GM21526 (cell line): ENCODE results near the gene USP13.
"Not testable (repeated sequence)": the region's sequence is repeated elsewhere in the genome, so short reads cannot be mapped to it uniquely, and the experiment has no call there.

Experiments used
- ATAC-seq: cut with Tn5 transposase; IDR thresholded peaks from one replicate; pipeline ENCODE4 v1.9.1; 2021; ENCODE audit warnings: moderate library complexity; ENCODE audit not compliant: unreplicated experiment, low FRiP score

USP13 gene

DNA sequence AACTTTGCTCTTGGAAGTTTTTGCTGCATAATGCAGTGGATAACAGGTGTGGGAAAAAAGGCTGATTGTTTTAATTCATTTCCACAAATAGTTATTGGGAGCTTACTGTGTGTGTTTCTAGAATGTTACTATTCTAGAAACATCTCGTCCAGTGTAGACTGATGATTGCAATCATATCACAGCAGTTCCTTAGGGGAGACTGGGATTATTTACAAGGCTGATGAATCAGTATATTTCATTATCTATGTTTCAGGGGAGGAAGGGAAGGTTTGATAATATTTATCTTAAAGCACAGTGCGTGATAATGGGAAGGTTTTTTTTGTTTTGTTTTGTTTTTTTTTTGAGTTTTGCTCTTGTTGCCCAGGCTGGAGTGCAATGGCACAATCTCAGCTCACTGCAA is 2.4 kb downstream of the USP13 start:
- ATAC-seq: no peak

DNA sequence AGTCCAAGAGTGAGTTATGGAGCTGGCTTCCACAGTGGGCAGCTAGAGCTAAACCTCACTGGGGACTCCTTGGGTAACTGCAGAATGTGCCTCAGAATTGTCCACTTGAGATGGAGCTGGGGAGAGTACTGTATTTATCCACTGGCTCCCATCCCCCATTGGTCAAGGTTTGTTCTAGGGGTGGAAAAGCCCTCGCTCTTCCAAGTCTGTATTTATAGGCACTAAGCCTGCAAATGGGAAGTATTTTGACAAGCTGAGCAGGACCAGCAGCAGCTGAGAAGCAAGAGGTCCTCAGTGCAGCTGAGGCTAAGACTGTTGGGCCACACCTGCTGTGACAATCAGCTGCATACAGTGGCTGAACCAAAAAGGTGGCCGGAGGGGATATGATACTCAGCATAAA is 5.8 kb downstream of the USP13 start:
- no peak for ATAC-seq

DNA sequence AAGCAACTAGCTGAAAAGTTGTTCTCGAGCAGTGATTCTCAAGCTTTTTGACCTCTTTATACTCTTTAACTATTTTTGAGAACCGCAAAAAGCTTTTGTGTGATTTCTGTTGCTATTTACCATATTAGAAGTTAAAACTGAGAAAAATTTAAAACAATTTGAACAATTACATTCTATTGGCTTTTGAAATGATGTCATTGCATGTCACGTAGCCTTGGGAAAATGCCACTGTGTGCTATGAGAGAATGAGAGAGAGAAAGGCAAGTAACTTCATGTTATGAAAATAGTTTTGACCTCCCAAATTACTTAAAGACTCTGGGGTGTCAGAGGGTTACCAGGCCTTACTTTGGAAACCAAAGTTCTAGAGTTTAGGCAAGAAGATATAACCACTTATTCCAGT is 8.0 kb downstream of the USP13 start:
- ATAC-seq: no peak

DNA sequence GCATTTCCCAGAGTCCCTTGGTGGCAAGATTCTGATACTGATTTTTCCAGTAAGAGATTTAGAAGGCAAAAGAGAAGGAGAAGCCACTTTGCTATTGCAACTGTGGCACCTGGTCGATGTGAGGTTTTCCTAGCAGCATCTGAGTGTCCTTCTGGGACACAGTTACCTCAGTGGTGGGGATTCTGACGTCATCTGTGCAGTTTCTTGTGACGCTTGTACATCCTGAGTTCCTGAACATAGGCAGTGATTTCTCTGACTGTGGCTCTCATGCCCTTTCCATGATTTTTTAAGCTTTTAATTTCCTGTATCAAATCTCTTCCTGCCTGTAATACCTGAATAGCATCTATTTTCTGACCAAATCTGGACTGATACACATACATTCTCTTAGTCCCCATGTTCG is 8.9 kb downstream of the USP13 start:
- ATAC-seq: no peak

DNA sequence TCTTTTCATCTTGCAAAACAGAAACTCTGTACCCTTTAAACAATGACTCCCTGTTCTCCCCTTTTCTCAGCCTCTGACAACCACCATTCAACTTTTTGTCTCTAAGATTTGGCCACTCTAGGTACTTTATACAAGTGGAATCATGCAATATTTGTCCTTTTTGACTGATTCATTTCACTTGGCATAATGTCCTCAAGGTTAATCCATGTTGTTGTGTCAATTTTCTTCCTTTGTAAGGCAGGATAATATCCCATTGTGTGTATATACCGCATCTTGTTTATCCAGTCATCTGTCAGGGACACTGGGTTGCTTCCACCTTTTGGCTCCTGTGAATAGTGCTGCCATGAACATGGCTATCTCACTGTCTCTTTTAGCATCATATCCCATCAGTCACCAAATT is 10.3 kb downstream of the USP13 start:
- no peak for ATAC-seq

DNA sequence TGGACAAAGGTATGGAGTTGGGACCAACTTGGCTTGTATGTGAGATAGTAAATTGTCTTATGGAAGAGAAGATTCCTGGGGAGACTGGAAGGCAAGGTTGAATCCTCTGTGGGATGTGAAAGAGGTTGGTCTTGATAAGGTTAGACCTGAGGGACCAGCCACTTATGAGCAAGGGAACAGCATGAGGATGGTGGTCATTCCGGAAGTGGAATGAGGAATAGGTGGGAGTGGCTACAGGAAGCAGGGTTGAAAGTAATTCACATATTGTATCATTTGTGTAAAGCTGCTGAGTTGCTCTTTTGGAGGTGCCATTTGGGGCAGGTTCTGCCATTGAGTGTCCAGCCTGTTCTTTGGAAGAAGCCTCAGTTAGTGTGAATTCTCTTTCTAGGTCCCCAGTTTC is 13.2 kb downstream of the USP13 start:
- no peak for ATAC-seq

DNA sequence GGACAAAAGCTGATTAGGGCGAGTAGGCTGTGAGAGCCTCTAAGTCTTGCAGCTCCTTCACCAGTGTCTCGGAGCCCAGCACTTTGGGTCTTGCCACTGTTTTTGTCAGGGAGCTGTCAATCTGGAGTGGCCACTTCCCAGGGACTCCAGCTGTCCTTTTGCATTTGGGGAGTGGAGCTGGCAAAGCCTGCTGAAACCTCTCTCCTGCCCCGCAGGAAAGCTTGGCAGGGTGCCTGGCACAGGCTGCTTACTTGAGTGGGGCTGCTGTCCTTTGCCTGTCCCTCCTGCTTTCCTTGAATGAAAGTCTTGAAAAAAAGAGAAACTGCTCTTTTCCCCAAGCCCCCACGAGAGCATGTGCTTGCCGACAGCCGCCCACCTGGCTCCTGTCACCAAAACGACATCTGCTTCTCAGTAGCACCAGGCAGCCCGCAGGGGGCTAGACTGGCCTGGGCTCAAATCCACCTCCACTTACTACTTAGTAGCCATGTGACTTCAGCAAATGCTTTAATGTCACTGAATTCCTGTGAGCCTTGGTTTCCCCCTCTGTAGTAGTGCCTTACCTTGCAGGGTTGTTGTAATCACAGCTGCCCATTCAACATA is 13.7 kb downstream of the USP13 start:
- no peak for ATAC-seq

DNA sequence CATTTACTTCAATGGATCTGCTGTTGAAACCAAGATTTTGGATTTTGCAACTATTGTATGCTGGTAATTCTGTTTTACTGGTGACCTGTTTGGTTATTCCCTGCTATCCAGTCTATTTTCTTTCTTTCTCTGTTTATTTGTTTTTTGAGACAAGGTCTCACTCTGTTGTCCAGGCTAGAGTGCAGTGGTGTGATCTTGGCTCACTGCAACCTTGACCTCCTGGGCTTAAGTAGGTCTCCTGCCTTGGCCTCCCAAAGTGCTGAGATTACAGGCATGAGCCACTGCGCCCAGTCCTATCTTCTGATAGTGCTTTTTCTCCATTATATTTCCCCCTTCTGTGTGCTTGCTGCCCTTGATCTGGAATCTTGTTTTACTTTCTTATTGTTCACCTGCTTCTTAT is 15.6 kb downstream of the USP13 start:
- ATAC-seq: no peak

DNA sequence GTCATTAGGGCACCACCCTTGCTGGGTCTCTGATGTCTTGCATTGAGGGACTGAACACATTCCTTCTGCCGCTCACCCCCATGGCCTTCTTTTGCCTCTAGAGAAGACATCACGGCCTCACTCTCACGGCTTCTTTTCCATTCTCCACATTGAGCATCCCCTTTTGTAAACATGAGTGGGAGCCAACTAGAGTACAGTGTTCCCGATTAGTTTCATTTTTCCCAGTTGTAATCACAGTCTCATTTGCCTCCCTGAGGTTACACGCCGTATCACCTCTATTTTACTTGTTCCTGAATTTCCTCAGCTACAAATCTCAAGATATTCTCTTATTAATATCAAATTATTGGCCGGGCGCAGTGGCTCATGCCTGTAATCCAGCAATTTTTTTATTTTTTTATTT is 17.5 kb downstream of the USP13 start:
- no peak for ATAC-seq

DNA sequence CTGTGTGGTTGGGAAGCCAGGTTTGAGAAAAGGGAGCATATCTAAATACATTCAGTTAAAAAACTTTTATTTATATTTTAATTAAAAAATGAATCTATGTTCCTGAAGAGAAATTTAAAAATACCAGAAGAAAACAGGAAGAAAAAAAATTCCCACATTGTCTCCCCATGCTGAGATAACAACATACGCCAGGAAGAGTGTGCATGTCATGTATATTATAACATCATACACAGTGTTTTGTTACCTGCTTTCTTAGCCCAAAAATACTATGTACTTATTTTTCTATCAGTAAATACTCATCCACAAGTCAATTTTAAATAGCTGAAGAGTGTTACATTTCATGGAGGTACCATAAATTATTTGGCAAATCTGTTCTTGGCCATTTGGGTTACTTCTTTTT is 18.5 kb downstream of the USP13 start:
- ATAC-seq: no peak

DNA sequence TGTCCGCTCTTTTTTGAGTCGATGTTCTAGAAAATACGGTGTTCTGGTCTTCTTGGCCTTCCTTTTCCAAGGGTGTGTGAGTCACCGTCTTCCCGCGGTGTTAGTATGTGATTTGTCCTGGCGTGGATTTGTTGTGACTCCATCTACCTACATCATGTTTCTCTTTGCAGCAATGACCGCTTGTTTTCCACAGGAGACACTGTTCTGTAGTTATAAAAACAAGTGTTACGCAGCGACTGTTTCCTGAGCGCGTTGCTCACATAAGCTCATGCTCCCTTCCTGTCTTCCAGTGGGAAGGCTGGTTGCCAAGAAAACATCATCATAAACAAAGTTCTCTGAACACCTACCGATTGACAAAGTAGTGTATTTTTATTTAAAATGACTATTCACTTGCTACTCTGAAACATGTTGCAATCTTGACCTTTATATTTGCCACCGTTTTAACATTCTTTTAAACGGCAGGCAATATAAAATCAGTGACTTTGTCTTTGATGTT is 19.0 kb downstream of the USP13 start:
- no peak for ATAC-seq

DNA sequence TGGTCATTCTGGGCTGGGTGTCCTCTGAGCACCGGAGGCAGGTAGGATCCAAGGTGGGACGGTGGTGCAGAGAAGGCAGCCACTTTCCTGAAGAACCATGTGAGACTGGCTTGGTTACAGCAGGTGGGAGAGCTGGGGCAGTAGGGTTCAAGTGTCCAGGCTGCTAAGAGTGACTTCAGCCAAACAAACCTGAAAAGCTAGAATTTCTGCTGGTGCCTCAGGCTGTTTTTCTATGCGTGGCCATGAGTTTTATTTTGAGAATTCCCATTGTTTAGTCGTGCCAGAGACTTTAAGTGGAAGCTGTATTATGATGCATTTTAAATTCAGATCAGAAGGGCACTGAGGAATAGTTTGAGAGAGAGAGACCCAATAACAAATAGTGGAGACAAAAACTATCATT is 20.1 kb downstream of the USP13 start:
- ATAC-seq: no peak

DNA sequence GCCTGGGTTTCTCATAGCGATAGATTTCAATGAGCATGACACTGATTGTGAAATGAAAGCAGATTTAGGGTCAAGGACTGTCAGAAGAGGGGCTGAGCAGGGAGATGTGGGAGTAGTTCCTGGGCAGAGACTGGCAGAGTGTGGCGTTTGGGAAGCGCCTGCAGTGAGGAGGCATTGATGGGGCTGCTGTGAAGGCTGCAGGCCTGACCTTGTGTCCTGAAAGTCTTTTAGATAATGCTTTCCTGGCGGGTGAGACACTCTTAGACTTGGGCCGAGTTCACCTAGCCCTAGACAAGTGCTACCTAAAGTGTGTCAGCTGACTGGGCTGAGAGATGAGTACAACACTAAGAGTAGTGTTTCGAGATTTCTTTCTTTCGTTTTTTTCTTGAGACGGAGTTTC is 20.7 kb downstream of the USP13 start:
- no peak for ATAC-seq

DNA sequence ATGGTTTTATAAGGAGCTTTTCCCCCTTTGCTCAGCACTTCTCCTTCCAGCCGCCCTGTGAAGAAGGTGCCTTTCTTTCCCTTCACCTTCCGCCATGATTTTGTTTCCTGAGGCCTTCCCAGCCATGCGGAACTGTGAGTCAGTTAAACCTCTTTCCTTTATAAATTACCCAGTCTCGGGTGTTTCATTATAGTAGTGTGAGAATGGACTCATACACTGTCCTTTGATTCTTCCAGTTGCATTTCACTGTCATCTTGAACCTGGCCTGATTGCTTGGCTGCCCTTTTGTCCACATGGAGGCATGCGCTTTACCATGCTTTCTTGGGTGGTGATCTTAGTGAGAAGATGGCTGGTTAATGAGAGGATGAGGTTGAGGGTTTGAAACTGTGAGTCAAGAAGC is 23.2 kb downstream of the USP13 start:
- ATAC-seq: no peak

DNA sequence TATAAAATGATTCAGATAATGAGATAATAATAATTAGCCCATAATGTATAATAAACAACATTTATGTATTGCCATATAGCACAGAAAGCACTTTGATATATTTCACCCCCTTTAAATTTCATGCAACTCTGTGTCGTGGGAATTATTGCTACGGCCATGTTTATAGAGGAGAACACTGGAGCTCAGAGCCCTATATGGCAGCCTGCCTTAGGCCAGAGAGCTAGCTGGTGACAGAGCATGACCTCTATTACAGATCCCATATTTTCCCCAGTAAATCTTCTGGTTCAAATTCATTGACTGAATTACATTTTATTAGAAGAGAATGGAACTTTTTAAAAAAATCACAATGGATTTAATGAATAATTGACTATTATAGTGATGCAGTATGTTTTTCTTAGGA is 25.0 kb downstream of the USP13 start:
- ATAC-seq: no peak

DNA sequence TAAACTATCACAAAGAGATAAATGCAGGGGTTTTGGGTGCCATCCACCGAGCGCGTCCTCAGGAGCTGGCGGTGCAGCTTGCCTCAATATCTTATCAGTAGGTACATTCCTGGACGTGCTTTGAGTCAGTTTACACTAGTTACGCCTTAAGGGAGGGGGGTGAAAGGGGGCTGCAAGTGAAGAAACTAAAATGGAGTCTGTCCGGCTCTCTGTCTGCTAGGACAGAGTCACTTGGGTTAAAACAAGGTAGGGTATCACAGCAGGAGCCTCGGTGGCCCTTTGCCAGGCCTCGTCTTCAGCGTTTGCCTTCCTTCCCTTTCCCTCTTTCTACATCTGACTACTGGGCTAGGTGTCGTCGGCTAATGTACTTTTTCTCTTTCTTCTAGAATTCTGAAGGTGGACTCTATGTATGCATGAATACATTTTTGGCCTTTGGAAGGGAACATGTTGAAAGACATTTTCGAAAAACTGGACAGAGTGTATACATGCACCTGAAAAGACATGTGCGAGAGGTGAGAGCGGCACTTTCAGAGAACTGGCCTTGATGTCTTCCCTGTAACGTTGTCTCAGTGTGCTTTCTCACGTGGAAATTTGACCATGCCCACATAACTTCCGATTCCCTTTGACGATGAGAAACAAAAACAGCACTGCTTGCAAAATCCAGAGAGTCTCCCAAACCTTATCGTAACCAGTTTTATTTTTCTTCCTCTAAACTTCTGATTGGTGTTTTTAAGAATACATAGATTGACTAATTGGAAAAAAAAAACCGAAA is 28.8 kb downstream of the USP13 start:
- no peak for ATAC-seq

DNA sequence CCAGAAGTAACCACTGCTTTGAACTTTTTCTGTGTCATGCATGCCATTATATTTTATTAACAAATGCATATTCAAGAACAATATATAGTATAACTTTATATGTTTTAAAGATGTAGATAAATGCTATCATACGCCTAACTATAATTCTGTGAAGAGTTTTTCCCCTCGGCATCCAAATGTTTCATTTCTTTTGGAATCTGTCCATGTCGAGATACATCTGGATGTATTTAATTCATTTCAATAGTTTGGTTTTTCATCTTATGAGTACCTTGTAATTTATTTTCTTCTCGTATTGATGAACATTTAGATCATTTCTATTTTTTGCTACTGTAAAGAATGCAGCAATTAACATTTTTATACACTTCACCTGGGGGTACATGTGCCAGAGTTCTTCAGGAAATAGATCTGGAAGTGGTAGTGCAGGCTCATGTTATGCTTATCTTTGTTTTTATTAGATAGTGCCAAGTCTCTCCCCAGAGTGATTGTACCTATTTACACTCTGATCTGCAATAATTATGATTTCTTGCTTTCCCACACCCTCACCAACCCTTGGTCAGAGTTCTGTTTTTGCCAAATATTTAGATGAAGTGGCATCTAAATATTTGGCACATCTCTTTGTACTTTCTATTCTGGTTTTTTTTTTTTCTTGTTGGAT is 29.7 kb downstream of the USP13 start:
- ATAC-seq: no peak

DNA sequence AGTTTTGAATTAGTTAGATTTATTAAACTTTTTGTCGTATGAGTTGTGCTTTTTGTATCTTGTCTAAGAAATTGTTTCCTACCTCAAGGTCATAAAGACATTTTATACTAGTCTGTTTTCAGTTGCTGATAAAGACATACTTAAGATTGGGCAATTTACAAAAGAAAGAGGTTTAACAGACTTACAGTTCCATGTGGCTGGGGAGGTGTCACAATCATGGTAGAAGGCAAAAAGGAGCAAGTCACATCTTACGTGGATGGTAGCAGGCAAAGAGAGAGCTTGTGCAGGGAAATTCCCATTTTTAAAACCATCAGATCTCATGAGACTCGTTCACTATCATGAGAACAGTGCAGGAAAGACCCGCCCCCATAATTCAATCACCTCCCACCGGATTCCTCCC is 30.4 kb downstream of the USP13 start:
- ATAC-seq: not testable (repeated sequence)

DNA sequence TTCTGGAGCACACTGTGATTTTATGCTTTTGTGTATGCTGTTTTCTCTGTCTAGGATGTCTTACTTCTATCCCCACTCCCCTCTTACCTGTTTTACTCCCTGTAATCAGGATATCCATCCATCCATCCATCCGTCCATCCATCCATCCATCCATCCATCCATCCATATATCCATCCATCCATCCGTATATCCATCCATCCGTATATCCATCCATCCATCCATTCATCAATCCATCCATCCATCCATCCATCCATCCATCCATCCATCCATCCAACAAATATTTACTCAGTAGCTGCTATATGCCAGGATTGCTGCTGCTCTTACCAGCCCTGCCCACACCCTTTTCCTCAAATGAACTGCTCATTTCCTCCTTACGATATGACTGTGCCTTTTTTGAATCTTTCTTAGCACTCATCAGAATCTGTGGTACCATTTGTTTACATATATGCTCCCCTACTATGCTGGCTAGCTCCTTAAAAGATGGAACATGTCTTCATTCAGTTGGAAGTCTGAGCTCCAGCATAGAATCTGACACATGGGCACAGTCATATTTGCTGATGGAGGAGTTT is 35.2 kb downstream of the USP13 start:
- no peak for ATAC-seq

DNA sequence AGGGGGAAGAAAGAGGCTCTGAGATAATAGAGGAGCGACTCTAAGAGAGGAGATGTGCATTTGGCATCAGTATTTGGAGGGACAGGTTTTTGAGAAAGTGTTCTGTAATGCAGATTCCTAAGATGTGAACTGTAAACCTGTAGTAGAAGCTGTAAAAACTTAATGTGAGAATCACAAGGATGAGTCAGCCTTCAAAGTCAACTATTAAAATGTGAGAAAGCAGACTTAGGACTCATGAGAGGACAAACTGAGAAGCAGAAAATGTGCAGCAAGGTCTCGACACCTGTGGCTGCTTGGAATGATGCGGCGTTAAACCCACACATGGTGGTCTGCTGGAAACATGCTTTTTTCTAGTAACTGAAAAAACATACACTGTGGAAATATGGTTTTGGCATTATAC is 36.0 kb downstream of the USP13 start:
- no peak for ATAC-seq

DNA sequence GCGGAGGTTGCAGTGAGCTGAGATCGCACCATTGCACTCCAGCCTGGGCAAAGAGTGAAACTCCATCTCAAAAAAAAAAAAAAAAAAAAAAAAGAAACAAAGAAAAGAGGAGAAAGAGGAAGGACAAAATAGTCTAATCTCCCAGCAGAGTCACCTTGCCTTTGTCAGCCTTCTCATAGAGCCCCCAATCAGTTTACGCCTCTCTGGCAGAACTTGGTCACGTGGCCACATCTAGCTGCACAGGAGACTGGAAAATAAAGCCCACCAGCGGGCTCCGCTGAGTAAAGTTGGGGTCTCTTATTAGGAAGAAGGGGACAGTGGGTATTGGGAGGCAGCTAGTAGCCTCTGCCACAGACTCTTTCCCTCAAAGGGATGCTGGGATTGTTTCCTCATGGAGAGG is 41.9 kb downstream of the USP13 start:
- no peak for ATAC-seq
